ENCODE measurements around the gene MYO1C.

The MYO1C gene

DNA sequence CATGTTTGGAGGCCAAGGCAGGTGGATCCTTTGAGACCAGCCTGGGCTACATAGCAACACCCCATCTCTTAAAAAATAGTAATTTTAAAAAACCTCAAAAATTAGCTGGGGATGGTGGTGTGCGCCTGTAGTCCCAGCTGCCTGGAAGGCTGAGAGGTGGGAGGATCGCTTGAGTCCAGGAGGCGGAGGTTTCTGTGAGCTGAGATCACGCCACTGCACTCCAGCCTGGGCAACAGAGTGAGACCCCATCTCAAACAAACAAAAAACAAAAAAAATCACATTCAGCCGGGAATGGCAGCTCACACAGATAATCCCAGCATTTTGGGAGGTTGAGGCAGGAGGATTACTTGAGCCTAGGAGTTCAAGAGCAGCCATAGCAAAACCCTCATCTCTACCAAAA, 76.1 kb downstream of the MYO1C start:
- in situ Hi-C loops (cut with HindIII; ENCODE audit: low sequenced_read_pairs): no loop called here
- H3K4me3 ChIP-seq (ENCODE audit: low read depth, low read length): no peak overlapping the region
- no peak for DNase-seq (ENCODE audit: low read depth)
- TF ChIP-seq, protein P1, sequence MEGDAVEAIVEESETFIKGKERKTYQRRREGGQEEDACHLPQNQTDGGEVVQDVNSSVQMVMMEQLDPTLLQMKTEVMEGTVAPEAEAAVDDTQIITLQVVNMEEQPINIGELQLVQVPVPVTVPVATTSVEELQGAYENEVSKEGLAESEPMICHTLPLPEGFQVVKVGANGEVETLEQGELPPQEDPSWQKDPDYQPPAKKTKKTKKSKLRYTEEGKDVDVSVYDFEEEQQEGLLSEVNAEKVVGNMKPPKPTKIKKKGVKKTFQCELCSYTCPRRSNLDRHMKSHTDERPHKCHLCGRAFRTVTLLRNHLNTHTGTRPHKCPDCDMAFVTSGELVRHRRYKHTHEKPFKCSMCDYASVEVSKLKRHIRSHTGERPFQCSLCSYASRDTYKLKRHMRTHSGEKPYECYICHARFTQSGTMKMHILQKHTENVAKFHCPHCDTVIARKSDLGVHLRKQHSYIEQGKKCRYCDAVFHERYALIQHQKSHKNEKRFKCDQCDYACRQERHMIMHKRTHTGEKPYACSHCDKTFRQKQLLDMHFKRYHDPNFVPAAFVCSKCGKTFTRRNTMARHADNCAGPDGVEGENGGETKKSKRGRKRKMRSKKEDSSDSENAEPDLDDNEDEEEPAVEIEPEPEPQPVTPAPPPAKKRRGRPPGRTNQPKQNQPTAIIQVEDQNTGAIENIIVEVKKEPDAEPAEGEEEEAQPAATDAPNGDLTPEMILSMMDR (IDR thresholded peaks at IDR 0.05; ENCODE audit: low read depth, low read length, missing control alignments): no peak

DNA sequence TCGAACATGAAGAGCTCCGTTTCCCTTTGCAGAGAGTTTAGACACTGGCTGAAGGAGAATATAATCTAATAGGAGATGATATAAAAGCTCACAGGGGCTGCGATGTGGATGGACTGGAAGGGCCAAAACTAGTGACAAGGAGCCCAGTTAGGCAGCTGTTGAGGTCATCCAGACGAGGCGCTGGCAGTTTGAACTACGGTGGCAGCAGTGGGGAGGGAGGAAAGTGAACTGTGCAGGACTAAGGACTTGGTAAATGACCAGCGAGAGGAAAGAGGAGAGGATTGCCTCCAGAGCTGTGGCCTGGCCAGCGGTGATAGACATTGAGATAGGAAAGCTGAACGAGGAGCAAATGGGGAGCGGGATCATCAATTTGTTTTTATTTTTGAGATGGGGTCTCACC, 77.9 kb downstream of the MYO1C start:
- TF ChIP-seq, protein P1 (IDR thresholded peaks at IDR 0.05; ENCODE audit: low read depth, low read length, missing control alignments): no peak
- DNase-seq (ENCODE audit: low read depth): no peak
- no peak overlapping the region for H3K4me3 ChIP-seq (ENCODE audit: low read depth, low read length)
- in situ Hi-C loops (cut with HindIII; ENCODE audit: low sequenced_read_pairs): no loop called here

Data from astrocyte of the cerebellum (primary cell).